Aorta (tissue), 5 donors: ENCODE results near the gene BTN3A1. TPM values are rescaled to one million over a fixed set of nuclear protein-coding genes. Genes with fewer than 3 reads are reported as not detected.

ENCODE experiments used
- ATAC-seq: fragments of 200-7000 bp; cut with Tn5 transposase; one replicate; pipeline ENCODE4 v1.9.1; 2022; ENCODE audit warnings: moderate library complexity; ENCODE audit not compliant: low FRiP score
- DNase-seq, 2 donors: peaks; one replicate each; pipeline ENCODE4 v3.0.0-alpha.2; 2020
- H3K27ac ChIP-seq, 2 donors: one replicate each; pipeline ENCODE4 v1.5.1; 2013; ENCODE audit warnings: low read length in 2 of 2, mild to moderate bottlenecking in 2 of 2, moderate library complexity in 2 of 2, control low read depth in 1 of 2, inconsistent platforms in 1 of 2, low read depth in 1 of 2
- H3K27me3 ChIP-seq, 2 donors: one replicate each; pipeline ENCODE4 v1.6.1; 2013; ENCODE audit warnings: control low read depth in 1 of 2, low read length in 1 of 2, mild to moderate bottlenecking in 1 of 2, moderate library complexity in 1 of 2; ENCODE audit not compliant: insufficient read depth in 2 of 2, control insufficient read depth in 1 of 2
- H3K36me3 ChIP-seq, 2 donors: one replicate each; pipeline ENCODE4 v1.6.1; 2013; ENCODE audit warnings: control low read depth in 1 of 2, low read length in 1 of 2, mild to moderate bottlenecking in 1 of 2; ENCODE audit not compliant: insufficient read depth in 2 of 2, control insufficient read depth in 1 of 2
- H3K4me1 ChIP-seq, 2 donors: one replicate each; pipeline ENCODE4 v1.6.1; 2013; ENCODE audit warnings: low read length in 2 of 2, control low read depth in 1 of 2, mild to moderate bottlenecking in 1 of 2, moderate library complexity in 1 of 2; ENCODE audit not compliant: insufficient read depth in 2 of 2, control insufficient read depth in 1 of 2
- H3K4me3 ChIP-seq, 2 donors: one replicate each; pipeline ENCODE4 v1.5.1; 2013; ENCODE audit warnings: low read length in 2 of 2, control low read depth in 1 of 2, mild to moderate bottlenecking in 1 of 2
- H3K9me3 ChIP-seq: one replicate; pipeline ENCODE4 v1.6.1; 2013; ENCODE audit warnings: mild to moderate bottlenecking, low read length; ENCODE audit not compliant: control insufficient read depth
- WGBS, 2 donors: extraction: QIAGEN DNeasy Blood & Tissue Kit; methylation state at CpG; one replicate each; pipeline ENCODE4 v1.1.7; 2013; 5-methylcytosine and 5-hydroxymethylcytosine counted together
- intact Hi-C, 2 donors: fragments of 100-400 bp; cut with DNase I; formaldehyde crosslinking; loops; one replicate each; pipeline versions ENCODE4 v1.14.2 to v1.15.0; 2022
- polyA plus RNA-seq, 2 donors: library from polyadenylated mRNA; stranded (reverse); fragments of 200-250 nt; gene quantifications; one replicate each; pipeline ENCODE4 v1.2.3, GENCODE V29; 2013
- total RNA-seq, 2 donors: library from RNA; stranded (reverse); fragmentation: NEBNext Ultra II Directional; extraction: Animal tissue kit (Norgen Biotek cat#: 25700); gene quantifications; one replicate each; pipeline ENCODE4 v1.2.1, GENCODE V29; 2021
- donor health status: healthy with polysubstance abuse.
- donor health status: Bipolar disorder and iron deficiency.
- donor health status: DM: no; HTN: no; CAD: no.
- donor health status: DM: no; HTN: no; CAD: no.
- donor health status: DM: yes; HTN: yes; CAD: no.

The BTN3A1 gene
- total and polyA plus RNA-seq, 4 donors: 3.5 to 40.7 (median 11.9) TPM

DNA sequence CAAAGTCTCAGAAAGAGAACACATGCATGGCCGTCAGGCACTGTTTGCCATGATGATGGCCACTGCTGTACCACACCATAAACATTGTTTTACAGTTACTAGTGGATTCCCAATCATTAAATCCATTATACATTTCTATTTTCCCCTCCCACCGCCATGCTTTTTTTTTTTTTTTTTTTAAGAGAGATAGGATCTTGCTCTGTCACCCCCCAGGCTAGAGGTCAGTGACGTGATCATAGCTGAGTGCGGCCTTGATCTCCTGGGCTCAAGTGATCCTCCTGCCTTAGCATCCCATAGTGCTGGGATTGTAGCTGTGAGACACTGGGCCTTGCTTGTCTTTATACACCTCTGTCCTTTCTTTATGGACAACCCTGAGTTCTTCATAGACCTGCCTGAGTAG is 33.9 kb downstream of the BTN3A1 start:
- no peak for ATAC-seq
- WGBS, 2 donors: 87 to 99% methylated on average over 4 of the region's 4 CpGs
- DNase-seq: no peak
- no peaks in the 10 kb centered on the region for H3K9me3 ChIP-seq
- intact Hi-C loops: no loop called here
- H3K27ac ChIP-seq: no peak overlapping the region
- no peak overlapping the region for H3K4me3 ChIP-seq
- no peaks in the 10 kb centered on the region for H3K4me1 ChIP-seq
- H3K36me3 ChIP-seq: no peaks in the 10 kb centered on the region
- no peaks in the 10 kb centered on the region for H3K27me3 ChIP-seq

GRCh38 chr6:26437550-26437949 is 35.5 kb downstream of the BTN3A1 start:
- intact Hi-C loops: no loop called here
- H3K4me3 ChIP-seq: no peak overlapping the region
- no peaks in the 10 kb centered on the region for H3K9me3 ChIP-seq
- H3K36me3 ChIP-seq: no peaks in the 10 kb centered on the region
- WGBS, 2 donors: 86 to 89% methylated on average over 1 of the region's 1 CpG
- ATAC-seq (no peak), DNase-seq (no peak)
- H3K27ac ChIP-seq: no peak overlapping the region
- H3K4me1 ChIP-seq: no peaks in the 10 kb centered on the region
- H3K27me3 ChIP-seq: no peaks in the 10 kb centered on the region

GRCh38 chr6:26438000-26438399 is 35.9 kb downstream of the BTN3A1 start:
- intact Hi-C loops: no loop called here
- 97% methylated on average over 1 of the region's 1 CpG for WGBS, 2 donors
- no peak overlapping the region for H3K27ac ChIP-seq

DNA sequence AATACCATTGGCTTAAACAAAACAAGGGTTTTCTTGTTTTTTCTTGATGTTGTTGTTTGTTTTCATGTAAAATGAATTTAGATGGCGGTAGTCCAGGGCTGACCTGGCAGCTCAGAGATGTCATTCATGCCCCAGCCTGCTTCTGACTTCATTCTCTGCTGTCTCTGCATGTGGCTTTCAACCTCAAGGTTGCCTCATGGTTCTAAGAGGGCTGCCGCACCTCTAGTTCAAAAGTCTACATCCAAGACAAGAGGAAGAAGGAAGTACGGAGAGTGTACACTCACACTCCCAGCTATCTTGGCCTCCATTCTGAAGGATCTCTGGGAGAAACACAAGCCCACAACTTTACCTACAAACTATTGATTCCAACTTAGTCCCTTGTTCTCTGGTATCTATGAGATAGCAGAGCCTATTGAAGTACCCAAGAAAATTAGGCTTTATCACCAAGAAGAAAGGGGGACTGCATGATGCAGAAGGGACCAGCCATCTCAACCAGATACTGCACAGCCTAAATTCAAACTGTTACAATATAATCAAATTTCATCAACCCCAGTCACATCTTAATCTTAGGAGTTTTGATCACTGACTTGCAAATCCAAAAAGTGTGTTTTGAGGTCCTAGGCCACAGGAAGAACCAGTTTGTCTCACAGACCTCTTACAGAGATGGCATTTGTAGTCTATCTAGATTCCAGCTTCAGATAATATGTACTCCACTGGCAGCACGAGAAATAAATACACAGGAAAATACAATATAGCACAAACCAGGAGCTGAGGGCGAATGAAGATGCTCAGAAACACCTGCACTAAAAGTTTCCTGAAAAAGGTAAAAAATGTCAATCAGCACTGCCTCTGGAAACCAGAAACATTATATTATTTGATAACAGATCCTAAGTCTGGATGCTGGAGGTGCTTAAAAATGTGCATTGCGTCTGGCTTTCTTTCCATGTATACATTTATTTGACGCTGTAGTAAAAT is 37.4 kb downstream of the BTN3A1 start:
- Histone ChIP-seq H3K9me3 (no peaks in the 10 kb centered on the region), H3K27ac (no peak overlapping the region)
- intact Hi-C loops: no loop called here

More at GRCh38 chr6:26438000-26438399, 35.9 kb downstream of the BTN3A1 start:
- Histone ChIP-seq H3K4me1 (no peaks in the 10 kb centered on the region), H3K9me3 (no peaks in the 10 kb centered on the region), H3K36me3 (no peaks in the 10 kb centered on the region), H3K27me3 (no peaks in the 10 kb centered on the region), H3K4me3 (no peak overlapping the region)
- DNase-seq (no peak), ATAC-seq (no peak)

GRCh38 chr6:26440977-26441358 is 38.9 kb downstream of the BTN3A1 start:
- intact Hi-C loops: no loop called here
- Histone ChIP-seq H3K9me3 (no peaks in the 10 kb centered on the region), H3K36me3 (no peaks in the 10 kb centered on the region), H3K27me3 (no peaks in the 10 kb centered on the region), H3K4me3 (peak overlapping the region; percentile 83 to 95), H3K27ac (no peak overlapping the region), H3K4me1 (no peaks in the 10 kb centered on the region)
- ATAC-seq: no peak
- WGBS, 2 donors: 21 to 24% methylated on average over 2 of the region's 2 CpGs
- no peak for DNase-seq

More for the DNA sequence above, 37.4 kb downstream of the BTN3A1 start:
- DNase-seq (no peak), ATAC-seq (no peak)
- Histone ChIP-seq H3K36me3 (no peaks in the 10 kb centered on the region), H3K4me3 (peak overlapping the region; percentile 74 to 83), H3K4me1 (no peaks in the 10 kb centered on the region), H3K27me3 (no peaks in the 10 kb centered on the region)
- WGBS, 2 donors: 48 to 51% methylated on average over 7 of the region's 7 CpGs

- intact Hi-C loops: no loop called here
- WGBS, 2 donors: 82 to 84% methylated on average over 5 of the region's 5 CpGs
- DNase-seq (no peak), ATAC-seq (no peak)
- Histone ChIP-seq H3K27ac (no peak overlapping the region), H3K9me3 (no peaks in the 10 kb centered on the region), H3K36me3 (no peaks in the 10 kb centered on the region), H3K4me3 (no peak overlapping the region), H3K27me3 (no peaks in the 10 kb centered on the region), H3K4me1 (no peaks in the 10 kb centered on the region)
These were observed 39.9 kb downstream of the BTN3A1 start for GRCh38 chr6:26441977-26442376.

- Histone ChIP-seq H3K4me1 (no peaks in the 10 kb centered on the region), H3K27ac (no peak overlapping the region), H3K4me3 (no peak overlapping the region), H3K36me3 (no peaks in the 10 kb centered on the region), H3K9me3 (no peaks in the 10 kb centered on the region), H3K27me3 (no peaks in the 10 kb centered on the region)
- intact Hi-C loops: no loop called here
- 81 to 91% methylated on average over 5 of the region's 5 CpGs for WGBS, 2 donors
- DNase-seq (no peak), ATAC-seq (no peak)
These were observed 44.0 kb downstream of the BTN3A1 start for GRCh38 chr6:26445934-26446667.

GRCh38 chr6:26447257-26447656 is 45.2 kb downstream of the BTN3A1 start:
- no peak overlapping the region for H3K4me3 ChIP-seq
- no peak for ATAC-seq
- H3K36me3 ChIP-seq: no peaks in the 10 kb centered on the region
- intact Hi-C loops: no loop called here
- DNase-seq: no peak
- no peak overlapping the region for H3K27ac ChIP-seq
- H3K4me1 ChIP-seq: no peaks in the 10 kb centered on the region
- no peaks in the 10 kb centered on the region for H3K9me3 ChIP-seq
- no peaks in the 10 kb centered on the region for H3K27me3 ChIP-seq
- WGBS, 2 donors: 88 to 95% methylated on average over 5 of the region's 5 CpGs
